ENCODE data around the gene ANKRD62.

ANKRD62 gene

DNA sequence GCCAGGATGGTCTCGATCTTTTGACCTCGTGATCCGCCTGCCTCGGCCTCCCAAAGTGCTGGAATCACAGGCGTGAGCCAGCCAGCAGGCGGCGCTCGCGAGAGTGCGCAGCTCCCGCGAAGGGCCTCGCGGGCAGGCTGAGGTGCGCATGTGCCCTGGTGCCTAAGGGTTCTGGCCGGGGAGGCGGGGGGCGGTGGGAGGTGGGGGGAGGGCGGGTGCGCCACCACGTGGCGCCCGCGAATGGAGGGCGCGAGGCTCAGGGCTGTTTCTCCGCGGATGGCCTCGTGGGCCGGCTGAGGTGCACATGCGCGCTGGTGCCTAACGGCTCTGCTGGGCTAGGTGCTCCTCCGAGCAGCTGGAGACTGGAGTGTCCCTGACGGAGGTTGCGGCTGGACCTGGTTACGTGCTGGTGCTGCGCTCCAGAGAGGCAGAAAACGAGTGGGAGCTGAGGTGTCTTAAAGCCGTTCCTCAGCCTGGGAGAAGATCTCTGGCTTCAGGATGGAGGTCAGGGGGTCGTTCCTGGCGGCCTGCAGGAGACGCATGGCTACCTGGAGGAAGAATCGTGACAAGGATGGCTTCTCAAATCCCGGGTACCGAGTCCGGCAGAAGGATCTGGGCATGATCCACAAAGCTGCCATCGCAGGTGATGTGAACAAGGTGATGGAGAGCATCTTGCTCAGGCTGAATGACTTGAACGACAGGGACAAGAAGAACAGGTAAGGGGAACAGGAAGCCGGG lies at the start of gene ANKRD62:
TSS of gene ANKRD62 (plus strand) at position 324 of the 738 bp plus-strand sequence. CDS start at position 499, 175 bp downstream.
- no peak for DNase-seq (ENCODE audit: low spot score)

GRCh38 chr18:12044591-12044990 lies 49.1 kb upstream of the ANKRD62 start:
- DNase-seq (ENCODE audit: low spot score), result no peak

DNA sequence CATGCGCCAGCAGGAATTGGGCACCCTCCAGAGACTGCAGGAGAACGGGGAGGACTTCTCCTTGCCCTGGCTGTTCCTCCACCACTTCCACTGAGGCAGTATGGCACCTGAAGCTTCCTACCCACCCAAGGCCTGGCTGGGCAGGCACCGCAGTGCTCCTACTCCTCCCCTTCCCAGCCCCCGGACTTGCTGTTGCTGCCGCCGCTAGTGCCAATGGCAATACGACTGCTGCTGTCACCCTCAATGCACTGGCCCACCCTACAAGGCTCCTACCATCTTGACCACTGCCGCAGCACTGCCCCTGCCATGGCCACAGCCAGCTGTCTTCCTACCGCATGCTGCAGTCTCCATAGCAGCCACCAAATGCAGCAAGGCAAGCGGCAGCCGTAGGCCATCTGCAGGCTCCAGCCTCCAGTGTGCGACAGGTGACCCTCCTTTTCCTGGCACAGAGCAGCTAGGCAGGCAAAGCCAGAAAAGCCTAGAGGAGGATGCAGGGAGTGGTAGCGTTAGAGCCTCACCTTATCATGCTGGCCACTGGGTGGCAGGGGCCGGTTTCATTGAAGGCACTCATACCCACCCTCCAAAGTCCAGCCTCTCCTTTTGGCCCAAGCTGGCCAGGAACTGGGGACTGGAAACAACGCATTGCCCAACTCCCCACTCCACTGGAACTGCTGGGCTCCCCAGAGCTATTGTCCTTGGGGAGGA lies 47.4 kb upstream of the ANKRD62 start:
- no peak for DNase-seq (ENCODE audit: low spot score)

- no peak for DNase-seq (ENCODE audit: low spot score)
Measured at GRCh38 chr18:12046751-12047335, 46.8 kb upstream of the ANKRD62 start.

- no peak for DNase-seq (ENCODE audit: low spot score)
Measured at GRCh38 chr18:12048010-12048826, 45.4 kb upstream of the ANKRD62 start.

GRCh38 chr18:12048827-12049175 lies 44.8 kb upstream of the ANKRD62 start:
- DNase-seq (ENCODE audit: low spot score), result no peak

DNA sequence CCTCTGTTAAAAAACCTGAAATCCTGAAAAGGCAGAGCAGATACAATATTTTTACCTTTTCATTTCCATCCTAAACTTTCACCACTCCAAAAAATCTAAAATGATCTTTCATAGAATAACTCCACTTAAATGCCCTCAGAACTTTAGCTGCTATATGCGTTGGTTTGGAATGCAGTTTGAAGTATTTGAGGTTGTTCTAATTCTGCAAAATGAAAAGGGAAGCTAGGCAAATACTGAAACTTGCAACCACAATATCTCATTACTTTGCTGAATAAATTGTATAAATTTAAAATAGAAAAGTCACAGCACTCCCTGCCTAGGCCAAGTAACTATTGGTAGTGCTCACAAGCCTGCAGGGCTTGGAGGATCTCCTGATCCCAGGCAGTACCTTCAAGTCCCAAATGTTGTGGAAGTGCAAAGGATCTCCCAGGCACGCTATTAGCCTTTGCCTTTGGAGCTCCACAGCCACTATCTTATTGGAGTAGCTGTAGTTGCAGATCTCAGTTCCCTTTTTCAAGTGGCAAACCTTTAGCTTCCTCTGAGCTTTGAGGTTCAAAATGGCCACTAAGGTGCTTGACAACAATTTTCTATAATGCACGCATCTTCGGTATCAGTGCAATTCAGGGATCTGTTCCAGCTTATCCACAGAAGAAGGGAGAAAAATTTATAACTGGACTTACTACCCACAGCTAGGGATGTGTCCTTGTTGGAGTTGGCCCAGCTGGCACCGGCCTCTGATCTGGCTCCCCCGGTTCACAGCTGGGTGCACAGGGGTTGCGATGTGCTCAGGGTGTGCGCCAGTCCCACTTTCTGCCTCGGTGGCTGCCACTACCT lies 43.4 kb upstream of the ANKRD62 start:
- peak; percentile 53 for DNase-seq (ENCODE audit: low spot score)

DNA sequence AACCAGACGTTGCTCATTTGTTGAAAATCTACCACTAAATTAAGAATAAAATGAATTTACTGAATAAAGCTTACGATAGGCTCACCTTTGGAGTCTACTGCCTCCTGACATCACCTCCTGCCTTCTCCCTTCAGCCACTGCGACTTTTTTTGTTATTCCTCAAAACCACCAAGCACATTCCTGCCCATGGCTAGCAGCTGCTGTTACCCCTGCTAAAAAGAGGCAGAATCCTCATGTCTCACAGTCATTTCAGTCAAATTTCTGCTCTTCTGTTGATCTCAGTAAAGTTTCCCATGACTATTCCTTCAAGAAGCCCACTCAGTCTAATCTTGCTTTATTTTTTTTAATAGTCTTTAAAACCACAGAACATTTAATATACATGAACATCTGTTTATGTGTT lies 40.8 kb upstream of the ANKRD62 start:
- no peak for DNase-seq (ENCODE audit: low spot score)

DNA sequence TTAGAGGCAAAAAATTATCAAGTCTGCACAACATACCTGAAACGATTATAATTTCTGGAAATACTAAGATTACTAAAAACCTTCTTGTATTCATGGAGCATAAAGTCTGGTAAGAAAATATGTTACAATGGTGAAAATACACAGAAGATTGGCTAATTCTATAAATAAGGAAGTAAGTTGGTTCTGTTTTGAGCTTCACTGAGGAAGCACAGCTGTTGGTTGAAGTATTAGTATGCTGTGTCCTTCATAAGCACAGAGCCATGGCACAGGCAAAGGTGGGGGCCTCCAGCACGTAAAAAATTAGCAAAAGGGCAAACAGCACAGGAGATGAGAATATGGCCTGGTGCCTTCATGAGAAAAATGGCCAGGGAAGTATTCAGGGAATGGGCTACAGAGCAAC lies 40.4 kb upstream of the ANKRD62 start:
- DNase-seq (ENCODE audit: low spot score), result no peak

- no peak for DNase-seq (ENCODE audit: low spot score)
Measured at GRCh38 chr18:12056034-12056883, 37.4 kb upstream of the ANKRD62 start.

- DNase-seq (ENCODE audit: low spot score), result no peak
Measured at GRCh38 chr18:12056884-12057402, 36.7 kb upstream of the ANKRD62 start.

DNA sequence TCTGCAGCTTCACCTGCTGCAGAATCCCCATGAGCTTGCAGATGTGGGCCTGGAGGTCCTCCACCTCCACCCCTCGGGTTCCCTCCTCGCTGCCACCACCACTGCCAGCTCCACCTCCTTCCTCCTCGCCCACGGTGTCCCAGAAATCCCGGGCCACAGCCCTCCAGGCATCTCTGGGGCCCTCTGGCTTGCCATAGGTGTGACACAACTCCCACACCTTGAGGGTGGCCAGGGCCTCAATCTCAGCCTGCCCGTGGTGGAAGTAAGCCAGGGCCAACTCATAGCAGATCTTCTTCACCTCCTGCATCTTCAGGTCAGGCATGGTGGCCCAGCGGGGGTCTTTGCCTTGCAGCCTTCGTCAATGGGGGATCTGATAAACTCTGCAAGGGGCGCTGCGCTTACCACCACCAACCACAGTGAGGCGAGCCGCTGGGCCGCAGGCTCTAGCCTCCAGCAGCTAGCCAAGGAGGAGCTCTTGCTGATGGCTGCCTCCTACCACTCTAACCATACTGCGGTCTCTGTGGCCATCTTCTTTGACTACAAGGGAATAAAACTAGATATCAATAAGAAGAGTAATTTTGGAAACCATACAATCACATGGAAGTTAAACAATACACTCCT lies 36.1 kb upstream of the ANKRD62 start:
- DNase-seq (ENCODE audit: low spot score), result no peak

DNA sequence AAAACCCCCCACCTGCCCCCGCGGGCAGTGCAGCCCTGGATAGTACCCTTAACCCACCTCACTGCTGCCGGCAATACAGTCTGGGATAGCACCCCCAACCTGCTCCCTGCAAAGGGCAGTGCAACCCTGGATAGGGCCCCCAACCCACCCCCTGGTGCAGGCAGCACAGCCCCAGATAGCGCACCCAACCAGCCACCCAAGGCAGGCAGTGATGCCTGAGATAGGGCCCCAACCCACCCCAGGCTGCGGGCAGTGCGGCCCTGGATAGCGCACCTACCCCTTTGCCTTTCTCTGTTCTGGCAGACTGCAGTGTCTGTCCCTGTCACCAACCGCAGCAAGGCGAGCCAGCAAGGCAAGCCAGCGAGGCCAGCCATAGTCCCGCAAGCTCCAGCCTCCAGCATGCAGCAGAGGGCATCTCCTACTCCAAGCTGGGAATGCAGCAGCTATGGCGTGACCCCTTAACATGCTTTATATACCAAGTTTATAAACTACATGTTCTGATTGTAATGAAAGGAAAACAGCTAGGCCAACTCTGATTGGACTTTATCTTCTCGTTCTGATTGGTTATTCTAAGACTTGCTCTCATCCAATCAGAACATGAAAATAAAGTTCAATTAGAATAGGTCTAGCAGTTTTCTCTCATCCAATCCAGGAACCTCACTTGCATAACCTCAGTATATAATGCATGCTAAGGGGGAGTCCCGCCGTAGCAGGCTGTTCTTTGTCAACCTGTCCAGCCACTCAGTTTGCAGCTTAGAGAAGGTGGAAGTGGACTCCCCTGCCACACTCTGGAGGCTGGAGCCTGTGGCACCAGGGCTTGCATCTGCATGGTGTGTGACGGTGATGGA lies 34.1 kb upstream of the ANKRD62 start:
- DNase-seq (ENCODE audit: low spot score), result no peak

DNA sequence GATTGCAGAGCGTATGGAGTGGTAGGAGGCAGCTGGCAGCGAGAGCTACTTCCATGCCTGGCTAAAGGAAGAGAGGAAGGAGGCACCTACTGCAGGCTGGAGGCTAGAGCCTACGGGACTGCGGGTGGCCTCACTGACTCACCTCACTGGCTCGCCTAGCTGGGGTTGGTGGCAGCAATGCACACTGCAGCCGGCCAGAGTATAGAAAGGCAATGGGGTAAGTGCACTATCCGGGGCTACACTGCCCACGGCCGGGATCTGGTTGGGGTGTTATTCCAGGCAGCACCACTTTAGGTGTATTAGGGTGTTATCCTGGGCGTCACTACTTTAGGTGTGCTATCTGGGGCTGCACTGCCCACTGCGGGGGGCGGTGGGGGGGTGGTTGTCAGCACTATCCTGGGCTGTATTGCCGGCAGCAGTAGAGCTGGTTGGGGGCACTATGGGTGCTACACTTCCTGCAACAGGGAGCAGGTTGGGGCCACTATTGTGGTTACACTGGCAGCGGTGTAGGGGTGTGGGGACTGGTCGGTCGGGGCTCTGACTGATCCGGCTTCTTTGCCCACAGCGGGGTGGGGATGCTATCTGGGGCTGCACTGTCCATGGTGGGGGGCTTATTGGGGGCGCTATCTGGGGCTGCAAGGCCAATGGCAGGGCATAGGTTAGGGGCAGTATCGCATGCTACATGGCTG lies 33.3 kb upstream of the ANKRD62 start:
- no peak for DNase-seq (ENCODE audit: low spot score)

DNA sequence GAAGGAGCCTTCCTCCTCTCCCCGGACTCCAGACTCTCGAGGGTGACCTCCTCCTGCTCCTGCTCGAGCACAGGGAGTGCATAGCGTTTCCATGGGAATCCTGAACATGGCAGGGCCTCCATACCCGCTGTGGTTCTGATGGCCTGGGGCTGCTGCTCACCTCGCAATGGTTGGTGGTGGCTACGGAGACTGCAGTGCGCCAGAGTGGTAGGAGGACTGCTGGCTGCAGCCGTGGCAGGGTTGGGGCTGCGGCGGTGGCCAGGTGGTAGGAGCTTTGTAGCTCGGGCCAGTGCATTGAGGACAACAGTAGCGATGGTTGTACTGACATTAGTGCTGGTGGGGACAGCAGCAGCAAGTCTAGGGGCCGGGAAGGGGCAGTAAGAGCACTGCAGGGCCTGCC lies 32.0 kb upstream of the ANKRD62 start:
- DNase-seq (ENCODE audit: low spot score), result no peak

DNA sequence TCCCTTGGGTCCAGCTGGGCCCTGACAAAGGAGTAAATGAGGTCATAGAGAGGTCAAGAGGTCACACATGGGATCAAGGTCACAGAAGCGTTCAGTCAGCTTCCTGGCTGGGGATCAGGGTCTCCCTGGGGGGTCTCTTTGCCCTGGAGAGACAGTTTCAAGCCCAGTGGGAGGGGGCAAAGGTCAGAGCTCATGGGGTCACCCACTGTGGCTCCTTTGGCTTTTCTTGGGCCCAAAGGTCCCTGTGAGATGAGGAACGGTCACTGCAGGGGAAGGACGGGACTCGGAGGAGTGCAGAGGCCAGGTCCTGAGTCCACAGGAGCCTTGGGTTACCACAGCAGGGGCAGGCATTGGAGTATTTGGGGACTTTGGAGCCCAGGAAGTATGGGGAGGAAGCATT lies 30.7 kb upstream of the ANKRD62 start:
- no peak for DNase-seq (ENCODE audit: low spot score)

DNA sequence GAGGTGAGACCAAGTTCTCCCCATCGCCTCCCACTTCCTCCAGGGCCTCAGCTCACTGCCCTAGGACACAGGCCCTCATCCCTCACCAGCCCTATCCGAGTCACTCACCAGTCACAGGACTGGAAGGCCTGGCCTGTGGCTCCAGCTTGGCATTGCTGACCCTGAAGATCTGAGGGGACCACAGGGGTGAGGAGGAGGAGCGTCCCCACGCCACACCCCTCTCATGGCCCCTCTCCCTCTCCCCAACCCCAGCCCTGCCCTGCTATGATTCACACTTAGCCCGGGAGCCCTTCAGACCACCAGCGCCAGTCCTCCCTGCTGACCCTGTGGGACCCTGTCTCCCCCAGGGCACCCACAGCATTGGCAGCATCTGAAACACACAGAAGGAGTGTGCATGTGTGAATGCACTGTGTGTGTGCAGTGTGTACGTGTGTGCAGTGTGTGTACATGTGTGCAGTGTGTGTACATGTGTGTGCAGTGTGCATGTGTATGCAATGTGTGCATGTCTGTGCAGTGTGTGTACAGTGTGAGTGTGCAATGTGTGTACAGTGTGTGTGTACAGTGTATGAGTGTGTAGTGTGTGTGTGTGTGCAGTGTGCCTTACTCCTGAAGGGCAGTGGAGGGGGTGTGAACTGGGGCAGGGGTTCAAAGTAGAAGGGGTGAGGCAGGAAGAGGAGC lies 29.4 kb upstream of the ANKRD62 start:
- no peak for DNase-seq (ENCODE audit: low spot score)

GRCh38 chr18:12065397-12065796 lies 28.2 kb upstream of the ANKRD62 start:
- no peak for DNase-seq (ENCODE audit: low spot score)

Data from pons (tissue), 1 donor.